Adrenal gland (tissue), 5 donors: Measurements from ENCODE around the gene SEMA5A.

ENCODE experiments used
- POLR2A ChIP-seq, 2 donors: fragments of 450-650 bp; IDR thresholded peaks; one replicate each; pipeline ENCODE4 v1.6.1; 2017; ENCODE audit warnings: antibody characterized with exemption in 2 of 2, mild to moderate bottlenecking in 2 of 2, moderate library complexity in 1 of 2
- TF ChIP-seq, protein P1 (sequence below), 6 experiments: fragments of 450-650 bp in 4 of 6; fragments of 200-600 bp in 2 of 6; sonication (generic) in 1 of 6; IDR thresholded peaks; 1 replicate in 5 of 6; 2 replicates in 1 of 6; pipeline versions ENCODE4 v1.5.1 to v1.8.0; 2016 to 2021; ENCODE audit warnings: antibody characterized with exemption in 6 of 6, mild to moderate bottlenecking in 2 of 6, moderate library complexity in 1 of 6
- donor health status: DM: no; HTN: no; CAD: no.

DNA sequence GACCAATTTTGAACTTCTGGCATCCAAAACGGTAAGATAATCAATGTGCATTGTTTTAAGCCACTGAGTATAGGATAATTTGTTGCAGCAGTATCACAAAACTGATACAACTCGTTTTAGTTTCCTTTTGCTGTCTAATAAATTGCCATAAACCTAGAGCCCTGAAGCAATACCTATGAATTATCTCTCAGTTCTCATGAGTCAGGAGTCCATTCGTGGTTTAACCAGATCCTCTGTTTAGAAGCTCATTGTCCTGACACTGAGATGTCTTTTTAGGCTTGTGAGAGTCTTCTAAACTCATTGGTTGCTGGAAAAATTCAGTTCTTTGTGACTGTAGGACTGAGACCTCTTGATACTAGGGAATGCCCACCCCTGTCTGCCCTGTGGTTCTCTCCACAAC lies 262.9 kb downstream of the SEMA5A start:
- TF ChIP-seq POLR2A (IDR thresholded peaks at IDR 0.05), result no peak
- TF ChIP-seq, protein P1, sequence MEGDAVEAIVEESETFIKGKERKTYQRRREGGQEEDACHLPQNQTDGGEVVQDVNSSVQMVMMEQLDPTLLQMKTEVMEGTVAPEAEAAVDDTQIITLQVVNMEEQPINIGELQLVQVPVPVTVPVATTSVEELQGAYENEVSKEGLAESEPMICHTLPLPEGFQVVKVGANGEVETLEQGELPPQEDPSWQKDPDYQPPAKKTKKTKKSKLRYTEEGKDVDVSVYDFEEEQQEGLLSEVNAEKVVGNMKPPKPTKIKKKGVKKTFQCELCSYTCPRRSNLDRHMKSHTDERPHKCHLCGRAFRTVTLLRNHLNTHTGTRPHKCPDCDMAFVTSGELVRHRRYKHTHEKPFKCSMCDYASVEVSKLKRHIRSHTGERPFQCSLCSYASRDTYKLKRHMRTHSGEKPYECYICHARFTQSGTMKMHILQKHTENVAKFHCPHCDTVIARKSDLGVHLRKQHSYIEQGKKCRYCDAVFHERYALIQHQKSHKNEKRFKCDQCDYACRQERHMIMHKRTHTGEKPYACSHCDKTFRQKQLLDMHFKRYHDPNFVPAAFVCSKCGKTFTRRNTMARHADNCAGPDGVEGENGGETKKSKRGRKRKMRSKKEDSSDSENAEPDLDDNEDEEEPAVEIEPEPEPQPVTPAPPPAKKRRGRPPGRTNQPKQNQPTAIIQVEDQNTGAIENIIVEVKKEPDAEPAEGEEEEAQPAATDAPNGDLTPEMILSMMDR (IDR thresholded peaks at IDR 0.05), result no peak
